Transverse colon (tissue), 4 donors: Measurements from ENCODE around the gene SLMAP. TPM values are rescaled to one million over a fixed set of nuclear protein-coding genes. Genes with fewer than 3 reads are reported as not detected.

ENCODE experiments used
- DNase-seq: peaks from one replicate; pipeline ENCODE4 v3.0.0-alpha.2; 2019
- H3K27ac ChIP-seq, 4 donors: fragments of 200-600 bp; sonication (generic); 2 replicates each; pipeline ENCODE4 v1.5.1; 2016 to 2018; ENCODE audit warnings: inconsistent platforms in 4 of 4
- H3K27me3 ChIP-seq: fragments of 200-600 bp; sonication (generic); 2 replicates; pipeline ENCODE4 v1.5.1; 2017; ENCODE audit warnings: inconsistent platforms
- H3K36me3 ChIP-seq, 4 donors: fragments of 200-600 bp; sonication (generic); 2 replicates each; pipeline ENCODE4 v1.5.1; 2017 to 2019; ENCODE audit warnings: inconsistent platforms in 4 of 4
- H3K4me1 ChIP-seq, 4 donors: fragments of 200-600 bp; sonication (generic); 2 replicates each; pipeline ENCODE4 v1.5.1; 2017 to 2020; ENCODE audit warnings: inconsistent platforms in 4 of 4
- H3K4me3 ChIP-seq, 4 donors: fragments of 200-600 bp; sonication (generic); 1 replicate in 1 of 4; 2 replicates in 3 of 4; pipeline versions ENCODE4 v1.5.1 to v1.6.1; 2017 to 2019; ENCODE audit warnings: inconsistent platforms in 4 of 4
- H3K9me3 ChIP-seq, 2 donors: fragments of 200-600 bp; sonication (generic); 2 replicates each; pipeline ENCODE4 v1.5.1; 2017 to 2019; ENCODE audit warnings: inconsistent platforms in 2 of 2
- CTCF ChIP-seq, 5 experiments: fragments of 200-600 bp in 3 of 5; fragments of 450-650 bp in 2 of 5; sonication (generic) in 3 of 5; IDR thresholded peaks; 1 replicate in 2 of 5; 2 replicates in 3 of 5; pipeline ENCODE4 v1.5.1; 2016 to 2017; ENCODE audit warnings: antibody characterized with exemption in 5 of 5, inconsistent platforms in 3 of 5, mild to moderate bottlenecking in 2 of 5, moderate library complexity in 1 of 5
- EP300 ChIP-seq: sonication (generic); formaldehyde crosslinking; IDR thresholded peaks from one replicate; pipeline ENCODE4 v1.6.1; 2017; ENCODE audit warnings: antibody characterized with exemption, low read depth
- POLR2A ChIP-seq: fragments of 450-650 bp; IDR thresholded peaks from one replicate; pipeline ENCODE4 v1.6.1; 2016; ENCODE audit warnings: antibody characterized with exemption, mild to moderate bottlenecking, moderate library complexity
- POLR2AphosphoS5 ChIP-seq, 3 donors: sonication (generic); formaldehyde crosslinking; IDR thresholded peaks; one replicate each; pipeline ENCODE4 v1.6.1; 2016; ENCODE audit warnings: antibody characterized with exemption in 3 of 3
- WGBS, 2 donors: methylation state at CpG; one replicate each; pipeline ENCODE4 v1.1.5; 2018; ENCODE audit warnings: low coverage in 1 of 2; 5-methylcytosine and 5-hydroxymethylcytosine counted together
- in situ Hi-C, 4 donors: fragments of 200-750 bp; cut with MboI; loops; one replicate each; pipeline versions ENCODE4 v1.15.0 to v1.15.1; 2017; ENCODE audit warnings: low sequenced_read_pairs in 3 of 4, low pct_ligation_motif_present in 1 of 4, low pct_unique_long_range_greater_than_20kb in 1 of 4
- intact Hi-C: fragments of 100-400 bp; cut with DNase I; formaldehyde crosslinking; loops from one replicate; pipeline ENCODE4 v1.15.1; 2023; ENCODE audit warnings: low total_unique reads
- total RNA-seq, 4 donors: library from RNA; depleted of rRNA; stranded (reverse); fragments of >200 nt; gene quantifications; one replicate each; pipeline ENCODE4 v1.1.0, GENCODE V29; 2016

Gene SLMAP
- total RNA-seq, 4 donors from 2014 or later: 111 to 162 (median 119) TPM

- H3K36me3 ChIP-seq: no peaks in the 10 kb centered on the region
- peak; percentile 60 for DNase-seq
- peak overlapping the region; percentile 84 to 90 (median 89) for H3K27ac ChIP-seq
- H3K9me3 ChIP-seq: no peaks in the 10 kb centered on the region
- 0 to 29% methylated on average over 1 to 8 of the region's 8 CpGs for WGBS, 2 donors
- no peak overlapping the region for H3K4me3 ChIP-seq
- no peak for TF ChIP-seq CTCF (IDR thresholded peaks at IDR 0.05)
- peak; percentile 79 to 88 (median 83) for TF ChIP-seq POLR2AphosphoS5 (IDR thresholded peaks at IDR 0.05)
- peak; percentile 76 for TF ChIP-seq EP300
- in situ Hi-C loops (no loop called here), intact Hi-C loops (no loop called here)
- H3K27me3 ChIP-seq: no peaks in the 10 kb centered on the region
- H3K4me1 ChIP-seq: peaks cover 10 to 44% (median 16%) of the 10 kb centered on the region in 4 donors
These were observed 195.2 kb downstream of the SLMAP start for GRCh38 chr3:57951066-57951882.

- Histone ChIP-seq H3K27me3 (no peaks in the 10 kb centered on the region), H3K4me3 (no peak overlapping the region), H3K9me3 (no peaks in the 10 kb centered on the region), H3K4me1 (peaks cover 12 to 53% (median 18%) of the 10 kb centered on the region in 4 donors), H3K36me3 (no peaks in the 10 kb centered on the region), H3K27ac (peak overlapping the region; percentile 84 to 90 (median 89))
- TF ChIP-seq EP300 (peak; percentile 19), CTCF (IDR thresholded peaks at IDR 0.05) (no peak), POLR2AphosphoS5 (IDR thresholded peaks at IDR 0.05) (peak; percentile 12 to 69 (median 58)), POLR2A (peak; percentile 32)
- in situ Hi-C loops: no loop called here
- WGBS, 2 donors: 67 to 80% methylated on average over 1 to 4 of the region's 4 CpGs
- no peak for DNase-seq
- intact Hi-C loops: no loop called here
These were observed 196.1 kb downstream of the SLMAP start for GRCh38 chr3:57952208-57952631.

- H3K36me3 ChIP-seq: no peaks in the 10 kb centered on the region
- H3K27ac ChIP-seq: peak overlapping the region; percentile 84 to 90 (median 89)
- H3K27me3 ChIP-seq: no peaks in the 10 kb centered on the region
- in situ Hi-C loops: no loop called here
- DNase-seq: no peak
- intact Hi-C loops: no loop called here
- 84% methylated on average over 5 of the region's 5 CpGs; no CpG with 5 or more reads in 1 of the 2 donors for WGBS, 2 donors
- TF ChIP-seq CTCF (IDR thresholded peaks at IDR 0.05): no peak
- no peak for TF ChIP-seq POLR2AphosphoS5 (IDR thresholded peaks at IDR 0.05)
- TF ChIP-seq EP300: no peak
- no peak for TF ChIP-seq POLR2A
- no peaks in the 10 kb centered on the region for H3K9me3 ChIP-seq
- peaks cover 12 to 53% (median 19%) of the 10 kb centered on the region in 4 donors for H3K4me1 ChIP-seq
- H3K4me3 ChIP-seq: no peak overlapping the region
These were observed 196.5 kb downstream of the SLMAP start for GRCh38 chr3:57952651-57953050.

- intact Hi-C loops: no loop called here
- Histone ChIP-seq H3K9me3 (no peaks in the 10 kb centered on the region), H3K4me1 (peaks cover 13 to 57% (median 19%) of the 10 kb centered on the region in 4 donors), H3K4me3 (no peak overlapping the region), H3K27me3 (no peaks in the 10 kb centered on the region), H3K36me3 (no peaks in the 10 kb centered on the region), H3K27ac (peak overlapping the region; percentile 84 to 90 (median 89))
- in situ Hi-C loops: no loop called here
- TF ChIP-seq CTCF (IDR thresholded peaks at IDR 0.05): no peak
- TF ChIP-seq POLR2A: no peak
- no peak for TF ChIP-seq POLR2AphosphoS5 (IDR thresholded peaks at IDR 0.05)
- TF ChIP-seq EP300: no peak
- WGBS, 2 donors: 69 to 90% methylated on average over 4 to 7 of the region's 7 CpGs
- DNase-seq: no peak
These were observed 197.5 kb downstream of the SLMAP start for GRCh38 chr3:57953576-57953975.
